Measurements from ENCODE around the gene MMP13.
"Not testable (repeated sequence)": the region's sequence is repeated elsewhere in the genome, so short reads cannot be mapped to it uniquely, and the experiment has no call there.

Gene MMP13

DNA sequence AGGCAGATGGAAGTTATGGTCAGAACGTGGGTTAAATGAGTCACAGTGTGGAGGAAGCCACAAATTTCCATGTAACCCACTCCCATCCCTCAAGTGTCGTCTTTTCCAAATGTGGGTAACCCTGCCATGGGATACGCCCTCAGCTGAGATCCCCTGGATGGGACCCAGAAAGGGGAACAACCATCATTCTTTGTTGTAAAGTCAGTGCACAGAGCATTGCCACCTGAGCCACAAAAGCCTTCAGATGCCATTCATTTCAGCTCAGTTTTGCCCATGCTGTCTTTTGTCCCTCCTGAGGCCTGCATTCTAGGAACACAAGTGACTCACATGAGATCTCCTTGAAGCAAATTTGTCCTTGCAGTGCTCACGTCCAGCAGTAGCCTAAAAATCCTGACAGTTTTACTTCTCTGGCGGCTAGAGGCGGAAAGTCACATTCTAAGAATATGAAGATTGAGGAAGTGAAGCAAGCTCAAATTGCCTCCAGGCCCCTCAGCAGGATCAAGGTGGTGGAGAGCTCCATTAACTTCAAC lies 30.6 kb downstream of the MMP13 start:
- Histone ChIP-seq H3K9me3 (replicated peaks in 1 of 11) (peaks cover 0 to 6% (median 0%) of the 10 kb centered on the region in 11 experiments; a peak in 1 of 22 replicates), H3K4me1 (peaks cover 14 to 98% (median 20%) of the 10 kb centered on the region in 10 experiments), H3K36me3 (no peaks in the 10 kb centered on the region), H3K9ac (peak overlapping the region in 3 of 11 experiments; percentile 24 to 84 (median 79); a peak in 5 of 22 replicates), H3K4me2 (peak overlapping the region in 4 of 11 experiments; percentile 24 to 96 (median 72); a peak in 7 of 22 replicates), H3K27ac (peak overlapping the region in 3 of 11 experiments; percentile 56 to 97 (median 97); a peak in 6 of 22 replicates), H3K4me3 (peak overlapping the region in 2 of 10 experiments; percentile 23 to 42; a peak in 3 of 20 replicates), H3K27me3 (no peaks in the 10 kb centered on the region), H4K20me1 (no peaks in the 10 kb centered on the region)
- TF ChIP-seq Cebpa-rat (IDR thresholded peaks at IDR 0.05): no peak

DNA sequence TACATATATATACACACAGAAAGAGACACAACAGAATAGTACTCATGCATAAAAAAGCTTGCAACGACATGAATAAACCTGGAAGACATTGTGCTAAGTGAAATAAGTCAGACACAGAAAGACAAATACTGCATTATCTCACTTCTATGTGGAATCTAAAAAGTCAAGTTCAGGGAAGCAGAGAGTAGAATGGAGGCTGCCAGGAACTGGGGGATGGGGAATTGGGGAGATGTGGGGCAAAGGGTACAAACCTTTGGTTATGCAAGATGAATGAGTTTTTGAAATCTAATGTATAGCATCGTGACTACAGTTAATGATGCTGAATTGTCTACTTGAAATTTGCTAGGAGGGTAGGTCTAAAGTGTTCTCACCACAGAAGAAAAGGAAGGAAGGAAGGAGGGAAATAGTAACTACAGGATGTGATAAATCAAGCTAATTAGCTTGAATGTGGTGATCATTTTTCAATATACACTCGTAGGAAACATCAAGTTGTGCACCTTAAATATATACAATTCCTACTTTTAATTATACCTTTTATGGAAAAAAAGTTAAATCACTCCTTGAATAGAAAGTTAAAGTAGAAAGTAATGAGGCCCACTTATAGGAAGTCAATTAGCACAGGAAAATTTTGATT lies 33.8 kb downstream of the MMP13 start:
- no peaks in the 10 kb centered on the region for H4K20me1 ChIP-seq
- peak overlapping the region in 3 of 11 experiments; percentile 90 to 97 (median 97); a peak in 6 of 22 replicates for H3K27ac ChIP-seq
- no peaks in the 10 kb centered on the region for H3K27me3 ChIP-seq
- H3K9ac ChIP-seq: peak overlapping the region in 2 of 11 experiments; percentile 88 to 89; a peak in 2 of 22 replicates
- peaks cover 14 to 97% (median 20%) of the 10 kb centered on the region in 10 experiments for H3K4me1 ChIP-seq
- H3K36me3 ChIP-seq: no peaks in the 10 kb centered on the region
- no peak for TF ChIP-seq Cebpa-rat (IDR thresholded peaks at IDR 0.05)
- peak overlapping the region; percentile 14 to 96 (median 48); a peak in 20 of 22 replicates for H3K4me2 ChIP-seq
- H3K4me3 ChIP-seq: no peak overlapping the region
- H3K9me3 ChIP-seq (replicated peaks in 1 of 11): peaks cover 0 to 6% (median 0%) of the 10 kb centered on the region in 11 experiments; a peak in 1 of 22 replicates

- Histone ChIP-seq H3K9ac (peak overlapping the region in 3 of 11 experiments; percentile 73 to 94 (median 88); a peak in 6 of 22 replicates), H4K20me1 (no peaks in the 10 kb centered on the region), H3K27me3 (no peaks in the 10 kb centered on the region), H3K36me3 (no peaks in the 10 kb centered on the region), H3K4me3 (no peak overlapping the region), H3K9me3 (replicated peaks in 1 of 11) (peaks cover 0 to 6% (median 0%) of the 10 kb centered on the region in 11 experiments; a peak in 1 of 22 replicates), H3K4me2 (peak overlapping the region in 5 of 11 experiments; percentile 22 to 96 (median 73); a peak in 7 of 22 replicates), H3K4me1 (peaks cover 14 to 97% (median 20%) of the 10 kb centered on the region in 10 experiments), H3K27ac (peak overlapping the region in 4 of 11 experiments; percentile 37 to 99 (median 94); a peak in 8 of 22 replicates)
- TF ChIP-seq Cebpa-rat (IDR thresholded peaks at IDR 0.05): peak in 1 of 11 experiments; percentile 31; a peak in 1 of 22 replicates
These were observed 35.3 kb downstream of the MMP13 start for GRCh38 chr11:102920118-102920684.

GRCh38 chr11:102915044-102915375 lies 40.5 kb downstream of the MMP13 start:
- H3K36me3 ChIP-seq: no peaks in the 10 kb centered on the region
- H3K27ac ChIP-seq: peak overlapping the region in 2 of 11 experiments; percentile 62 to 64; a peak in 5 of 22 replicates
- H3K4me3 ChIP-seq: no peak overlapping the region
- no peaks in the 10 kb centered on the region for H3K27me3 ChIP-seq
- H3K9me3 ChIP-seq (replicated peaks in 1 of 11): no peaks in the 10 kb centered on the region; a peak in 1 of 22 replicates
- H4K20me1 ChIP-seq: no peaks in the 10 kb centered on the region
- peak overlapping the region in 2 of 11 experiments; percentile 31 to 67; a peak in 4 of 22 replicates for H3K9ac ChIP-seq
- peak overlapping the region in 3 of 11 experiments; percentile 6 to 60 (median 41); a peak in 3 of 22 replicates for H3K4me2 ChIP-seq
- peaks cover 0 to 92% (median 4%) of the 10 kb centered on the region in 10 experiments; a peak in 8 of 20 replicates for H3K4me1 ChIP-seq
- TF ChIP-seq Cebpa-rat (IDR thresholded peaks at IDR 0.05): no peak

DNA sequence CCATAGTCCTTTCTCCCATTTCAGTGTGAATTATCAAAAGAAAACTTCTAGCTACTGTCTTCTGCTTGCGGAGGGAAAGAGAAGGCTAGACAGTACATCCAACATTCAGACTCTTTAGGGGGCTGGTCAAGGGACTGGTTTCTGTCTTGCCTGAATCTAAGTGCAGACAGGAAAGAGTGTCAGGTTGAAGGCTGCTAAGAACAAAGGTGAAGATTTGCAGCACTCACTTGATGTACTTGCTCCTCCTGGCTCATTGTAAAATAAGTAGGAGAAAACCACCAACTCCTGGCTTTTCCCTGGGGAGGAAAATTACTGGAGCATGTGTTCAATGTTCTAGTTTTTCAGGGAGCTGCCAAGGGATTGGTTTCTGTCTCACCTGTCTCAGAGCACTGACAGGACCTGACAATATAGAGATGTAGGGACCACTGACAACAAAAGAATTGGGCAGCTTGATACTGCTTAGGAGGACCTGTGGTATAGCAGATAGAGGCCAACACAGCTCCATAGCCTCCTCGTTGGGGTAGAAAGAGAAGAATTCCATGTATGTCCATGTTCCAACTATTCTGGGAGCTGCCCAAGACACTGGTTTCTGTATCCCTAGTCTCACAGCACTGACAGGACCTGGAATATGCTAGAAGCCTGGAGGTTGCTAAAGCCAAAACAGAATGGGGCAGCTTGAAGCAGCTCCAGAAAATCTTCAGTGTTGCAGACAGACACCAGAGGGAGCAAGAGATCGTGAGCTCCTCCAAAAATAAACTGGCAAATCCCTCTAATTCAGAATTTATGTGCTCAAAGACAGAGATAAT lies 41.1 kb downstream of the MMP13 start:
- no peak for TF ChIP-seq Cebpa-rat (IDR thresholded peaks at IDR 0.05)
- Histone ChIP-seq H3K9me3 (replicated peaks in 1 of 11) (no peaks in the 10 kb centered on the region; a peak in 1 of 22 replicates), H3K4me3 (no peak overlapping the region), H3K4me1 (peaks cover 0 to 88% (median 2%) of the 10 kb centered on the region in 10 experiments; a peak in 7 of 20 replicates), H3K36me3 (no peaks in the 10 kb centered on the region), H3K9ac (peak overlapping the region in 3 of 11 experiments; percentile 23 to 67 (median 31); a peak in 4 of 22 replicates), H4K20me1 (no peaks in the 10 kb centered on the region), H3K27me3 (no peaks in the 10 kb centered on the region), H3K27ac (peak overlapping the region in 3 of 11 experiments; percentile 15 to 64 (median 62); a peak in 5 of 22 replicates), H3K4me2 (peak overlapping the region in 3 of 11 experiments; percentile 6 to 60 (median 41); a peak in 5 of 22 replicates)

GRCh38 chr11:102912482-102912830 lies 43.1 kb downstream of the MMP13 start:
- no peaks in the 10 kb centered on the region for H3K27me3 ChIP-seq
- no peak overlapping the region for H3K9ac ChIP-seq
- H3K36me3 ChIP-seq: no peaks in the 10 kb centered on the region

DNA sequence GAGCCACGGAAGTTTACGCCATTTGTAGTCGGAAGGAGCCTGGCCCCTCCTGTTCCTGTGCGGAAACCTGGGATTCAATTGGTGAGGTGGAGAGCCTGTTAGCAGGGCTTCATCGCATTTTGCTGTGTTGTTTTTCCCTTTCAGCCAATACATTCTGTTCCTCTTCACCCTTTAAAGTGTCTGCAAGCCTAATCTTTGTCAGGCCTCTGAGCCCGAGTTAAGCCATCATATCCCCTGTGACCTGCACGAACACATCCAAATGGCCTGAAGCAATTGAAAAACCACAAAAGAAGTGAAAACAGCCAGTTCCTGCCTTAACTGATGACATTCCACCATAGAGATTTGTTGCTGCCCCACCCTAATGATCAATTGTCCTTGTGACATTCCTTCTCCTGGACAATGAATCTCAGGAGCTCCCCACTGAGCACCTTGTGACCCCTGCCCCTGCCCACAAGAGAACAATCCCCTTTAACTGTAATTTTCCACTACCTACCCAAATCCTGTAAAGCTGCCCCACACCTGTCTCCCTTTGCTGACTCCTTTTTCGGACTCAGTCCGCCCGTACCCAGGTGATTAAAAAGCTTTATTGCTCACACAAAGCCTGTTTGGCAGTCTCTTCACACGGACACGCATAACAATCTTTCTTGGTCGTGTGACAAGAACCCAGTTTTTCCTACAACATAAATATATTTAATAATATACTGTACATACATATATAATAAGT lies 43.6 kb downstream of the MMP13 start:
- peak overlapping the region in 1 of 11 experiments; percentile 21; a peak in 1 of 22 replicates for H3K27ac ChIP-seq
- H3K4me1 ChIP-seq: peaks cover 0 to 63% (median 2%) of the 10 kb centered on the region in 10 experiments; a peak in 7 of 20 replicates
- H4K20me1 ChIP-seq: no peaks in the 10 kb centered on the region
- H3K9me3 ChIP-seq (replicated peaks in 1 of 11): no peaks in the 10 kb centered on the region; a peak in 1 of 22 replicates
- peak overlapping the region in 2 of 11 experiments; percentile 41 to 60; a peak in 4 of 22 replicates for H3K4me2 ChIP-seq
- TF ChIP-seq Cebpa-rat (IDR thresholded peaks at IDR 0.05): no peak
- H3K4me3 ChIP-seq: no peak overlapping the region
- H3K9ac ChIP-seq: no peak overlapping the region
- no peaks in the 10 kb centered on the region for H3K36me3 ChIP-seq
- no peaks in the 10 kb centered on the region for H3K27me3 ChIP-seq

More at GRCh38 chr11:102912482-102912830, 43.1 kb downstream of the MMP13 start:
- Histone ChIP-seq H3K9me3 (replicated peaks in 1 of 11) (no peaks in the 10 kb centered on the region; a peak in 1 of 22 replicates), H3K27ac (peak overlapping the region in 2 of 11 experiments; percentile 3 to 16; a peak in 2 of 22 replicates), H3K4me2 (peak overlapping the region in 2 of 11 experiments; percentile 41 to 60; a peak in 4 of 22 replicates), H3K4me1 (peaks cover 0 to 68% (median 2%) of the 10 kb centered on the region in 10 experiments; a peak in 7 of 20 replicates), H4K20me1 (no peaks in the 10 kb centered on the region), H3K4me3 (no peak overlapping the region)
- no peak for TF ChIP-seq Cebpa-rat (IDR thresholded peaks at IDR 0.05)

- H3K27ac ChIP-seq; H3K9me3 ChIP-seq (replicated peaks in 1 of 11); H4K20me1 ChIP-seq; H3K27me3 ChIP-seq; H3K9ac ChIP-seq; H3K4me3 ChIP-seq; H3K4me2 ChIP-seq; H3K4me1 ChIP-seq; H3K36me3 ChIP-seq: not testable (repeated sequence)
These were observed 49.7 kb downstream of the MMP13 start for GRCh38 chr11:102905848-102906247.

- not testable (repeated sequence) for H4K20me1 ChIP-seq; H3K4me1 ChIP-seq; H3K27me3 ChIP-seq; H3K27ac ChIP-seq; H3K4me3 ChIP-seq; H3K9ac ChIP-seq; H3K36me3 ChIP-seq; H3K4me2 ChIP-seq; H3K9me3 ChIP-seq (replicated peaks in 1 of 11)
These were observed 51.6 kb downstream of the MMP13 start for GRCh38 chr11:102903895-102904294.

All from BLaER1 treated with 17β-estradiol and CSF1 and Interleukin-3, amounts not matched to agents 10 nM and 100 nM (cell line).